EL (cell line): Measurements from ENCODE around the gene P4HA3.
"Not testable (repeated sequence)": the region's sequence is repeated elsewhere in the genome, so short reads cannot be mapped to it uniquely, and the experiment has no call there.

Source experiments
- DNase-seq: peaks from one replicate; pipeline ENCODE4 v3.0.0-alpha.2; 2016

Gene P4HA3

GRCh38 chr11:74311352-74311926, at the start of gene P4HA3:
Gene P4HA3 (minus strand): TSS chr11:74311640. CDS start chr11:74311611, 29 bp downstream.
- peak; percentile 52 for DNase-seq

DNA sequence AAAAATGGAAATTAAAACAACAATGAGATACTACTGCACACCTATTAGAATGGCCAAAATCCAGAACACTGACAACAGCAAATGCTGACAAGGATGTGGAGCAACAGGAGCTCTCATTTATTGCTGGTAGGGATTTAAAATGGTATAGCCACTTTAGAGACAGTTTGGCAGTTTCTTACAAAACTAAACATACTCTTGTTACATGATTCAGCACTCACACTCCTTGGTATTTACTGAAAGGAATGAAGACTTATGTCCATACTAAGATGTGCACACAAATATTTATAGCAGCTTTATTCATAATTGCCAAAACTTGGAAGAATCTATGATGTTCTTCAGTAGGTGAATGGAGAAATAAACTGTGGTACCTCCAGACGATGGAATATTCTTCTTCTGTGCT, 46.0 kb upstream of the P4HA3 start:
- DNase-seq = no peak

- DNase-seq = no peak
These were observed 44.2 kb upstream of the P4HA3 start for GRCh38 chr11:74355626-74356025.

- DNase-seq = no peak
These were observed 42.6 kb upstream of the P4HA3 start for GRCh38 chr11:74354036-74354435.

DNA sequence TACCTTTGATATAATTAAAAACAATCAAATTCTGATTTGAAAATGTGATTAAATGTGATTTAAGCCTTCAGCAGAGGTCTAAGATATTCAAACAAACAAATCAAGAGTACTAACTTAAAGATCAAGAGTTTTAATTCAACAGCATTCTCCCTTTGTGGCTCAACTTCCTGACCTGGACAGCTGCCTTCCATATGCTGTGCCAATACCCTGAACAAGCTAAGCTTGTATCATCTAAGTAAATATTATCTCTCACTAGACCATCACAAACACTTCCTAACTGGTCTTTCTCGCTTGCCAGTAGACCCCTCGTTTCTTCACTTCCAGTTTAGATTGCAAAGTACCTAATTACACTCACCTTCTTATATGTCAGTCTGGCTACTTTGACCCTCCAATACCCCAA, 35.9 kb upstream of the P4HA3 start:
- no peak for DNase-seq

DNA sequence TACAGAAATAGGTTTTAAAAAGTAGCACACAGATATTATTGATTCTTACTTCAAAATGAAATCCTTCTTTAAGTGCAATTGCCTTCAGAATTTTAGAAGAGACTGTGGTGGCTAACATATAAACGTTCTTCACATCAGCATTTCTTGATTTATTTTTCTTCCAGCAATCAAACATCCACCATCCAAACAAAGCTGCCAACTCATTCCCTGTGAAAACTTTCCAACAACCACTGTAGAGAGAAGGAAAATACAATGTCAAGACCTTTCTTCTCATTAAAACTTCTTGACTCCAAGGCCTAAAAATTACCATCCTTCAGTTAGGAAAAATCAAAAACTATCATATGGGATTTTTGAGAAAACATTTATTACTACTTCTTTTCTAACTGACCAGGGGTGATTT, 34.0 kb upstream of the P4HA3 start:
- DNase-seq = no peak

- DNase-seq = no peak
These were observed 30.5 kb upstream of the P4HA3 start for GRCh38 chr11:74341921-74342320.

GRCh38 chr11:74339619-74340018, 28.2 kb upstream of the P4HA3 start:
- DNase-seq = no peak

DNA sequence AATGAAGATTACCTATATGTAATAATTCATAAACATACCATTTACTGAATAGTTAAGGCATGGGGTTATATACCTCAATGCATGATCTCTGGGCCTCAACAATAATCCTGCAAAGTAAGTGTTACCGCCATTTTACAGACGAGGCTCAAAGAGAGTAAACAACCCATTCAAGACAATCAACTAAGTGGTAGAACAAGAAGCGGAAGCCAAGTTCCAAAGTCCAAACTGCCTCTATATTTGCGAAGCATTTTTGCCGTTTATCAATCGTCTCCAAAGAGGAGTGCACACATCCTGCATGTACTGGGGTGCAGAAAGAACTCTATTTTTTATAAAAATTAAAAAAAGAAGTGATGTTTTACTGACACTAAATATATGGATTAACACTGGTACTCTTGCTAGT, 27.5 kb upstream of the P4HA3 start:
- no peak for DNase-seq

DNA sequence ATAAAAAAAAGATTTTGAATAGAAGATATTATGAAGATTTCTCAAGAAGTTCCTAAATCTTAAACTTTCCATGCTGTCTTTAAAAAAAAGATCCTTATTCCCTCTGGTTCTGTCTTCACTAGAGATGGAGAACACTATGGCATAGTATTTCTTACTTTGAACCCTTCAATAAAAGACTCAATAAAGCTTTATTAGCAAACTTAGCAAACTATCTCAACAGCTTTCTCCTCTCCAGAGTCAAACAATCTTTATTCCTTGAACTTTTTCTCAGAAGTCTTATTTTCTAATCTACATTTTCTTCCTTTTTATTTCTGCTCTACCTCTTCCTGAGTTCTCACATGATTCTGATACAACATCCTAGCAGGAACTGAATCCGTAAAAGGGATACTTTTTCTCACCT, 21.8 kb upstream of the P4HA3 start:
- no peak for DNase-seq

DNA sequence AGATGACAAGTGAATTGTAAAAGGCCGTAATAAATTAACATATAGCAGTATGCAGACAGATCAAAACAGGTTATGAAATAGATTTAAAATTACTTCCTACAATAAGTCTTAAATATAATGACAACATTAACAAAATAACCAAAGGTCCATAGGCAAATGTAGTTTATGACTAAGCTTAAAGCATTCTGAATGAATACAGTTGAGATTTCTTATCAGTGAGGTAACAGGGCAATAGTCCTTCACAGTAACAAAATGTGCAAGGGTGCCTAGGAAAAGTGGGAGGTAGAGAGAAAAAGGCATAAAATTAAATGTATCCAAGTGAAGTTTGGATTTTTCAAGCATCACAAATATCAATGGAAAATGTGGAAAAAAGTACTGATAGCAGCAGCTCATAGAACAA, 20.9 kb upstream of the P4HA3 start:
- DNase-seq = no peak

DNA sequence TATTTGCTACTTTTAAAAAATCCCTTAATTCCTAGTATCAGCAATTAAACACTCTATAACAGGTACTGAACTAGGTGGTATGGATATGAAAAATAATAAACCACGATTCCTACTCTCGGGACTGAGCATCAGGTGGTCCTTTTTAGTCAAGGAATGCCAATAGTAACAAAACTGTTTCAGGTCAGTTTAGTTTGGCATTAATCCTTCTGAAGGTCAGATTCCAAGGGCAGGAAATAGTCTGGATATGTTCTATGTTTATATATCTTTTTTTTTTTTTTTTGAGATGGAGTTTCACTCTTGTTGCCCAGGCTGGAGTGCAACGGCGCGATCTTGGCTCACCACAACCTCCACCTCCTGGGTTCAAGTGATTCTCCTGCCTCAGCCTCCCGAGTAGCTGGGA, 19.6 kb upstream of the P4HA3 start:
- DNase-seq = not testable (repeated sequence)

DNA sequence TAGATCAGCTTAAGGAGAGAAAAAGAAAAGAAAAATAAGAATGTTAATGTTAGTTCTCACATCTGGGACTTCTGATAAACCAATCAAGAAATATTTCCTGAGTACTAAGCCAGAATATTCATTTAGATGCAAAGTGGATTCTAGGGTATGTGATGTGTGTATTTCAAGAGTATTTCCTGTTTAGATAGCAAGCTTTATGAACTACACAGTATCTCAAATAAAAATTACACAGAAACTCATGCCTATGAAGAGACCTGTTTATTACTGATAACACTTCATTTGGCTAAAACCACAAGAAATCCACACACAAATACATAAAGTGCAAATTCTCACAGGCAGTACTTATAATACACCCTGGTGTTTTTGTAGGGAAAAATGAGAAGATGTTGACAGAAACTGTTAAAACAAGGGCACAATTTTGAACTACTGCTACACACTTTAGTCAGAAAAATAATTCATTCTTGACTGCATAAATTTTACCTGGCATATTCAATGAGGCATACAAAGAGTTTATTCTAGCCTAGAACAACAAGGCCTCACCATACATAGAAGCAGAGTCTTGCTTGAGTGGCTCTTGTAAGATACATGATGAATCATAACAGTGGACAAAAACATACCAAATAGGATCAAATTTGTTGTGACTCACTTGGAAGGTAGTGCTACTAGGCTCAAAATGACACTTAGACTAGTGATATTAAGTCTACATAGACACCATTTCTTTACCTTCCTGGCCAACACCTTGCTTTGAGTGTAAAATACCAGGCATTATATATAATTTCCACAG, 18.8 kb upstream of the P4HA3 start:
- DNase-seq = peak; percentile 57

DNA sequence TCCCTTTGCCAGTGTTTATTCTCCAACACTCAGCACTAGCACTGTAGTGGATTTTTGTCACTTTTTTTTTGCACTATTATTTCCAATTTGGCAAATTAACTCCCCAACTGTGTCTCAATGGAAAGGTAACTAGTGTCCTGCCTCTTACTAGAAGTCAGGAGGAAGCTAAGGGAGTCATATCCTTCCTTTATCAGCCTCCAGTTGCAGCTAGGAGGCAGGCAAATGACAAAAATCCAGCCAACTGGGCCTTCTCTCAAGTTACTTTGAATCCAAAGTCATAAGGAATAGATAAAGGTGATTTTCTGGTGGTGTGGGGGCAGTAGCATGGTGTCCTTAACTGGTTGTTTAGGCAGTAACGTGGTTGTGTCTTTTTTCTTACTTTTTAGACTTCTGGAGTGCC, 15.6 kb upstream of the P4HA3 start:
- no peak for DNase-seq

DNA sequence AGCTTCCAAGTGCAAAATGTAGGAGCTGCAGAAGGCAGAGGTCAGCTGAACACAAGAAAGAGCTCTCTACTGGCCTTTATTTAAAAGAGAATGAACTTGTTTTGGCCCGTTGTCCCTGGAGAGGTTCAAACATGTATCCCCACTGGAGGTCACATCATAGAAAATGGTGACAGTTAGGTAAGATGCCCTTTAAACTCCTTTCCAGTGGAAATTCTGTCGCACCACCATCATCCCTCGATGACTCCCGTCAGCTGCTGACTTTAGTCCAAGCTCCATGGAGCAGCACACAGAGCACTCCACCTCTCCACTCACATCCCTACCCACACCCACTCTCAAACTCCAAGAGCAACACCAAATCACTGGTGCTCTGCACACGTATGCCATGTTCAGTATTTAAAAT, 15.2 kb upstream of the P4HA3 start:
- DNase-seq = no peak

DNA sequence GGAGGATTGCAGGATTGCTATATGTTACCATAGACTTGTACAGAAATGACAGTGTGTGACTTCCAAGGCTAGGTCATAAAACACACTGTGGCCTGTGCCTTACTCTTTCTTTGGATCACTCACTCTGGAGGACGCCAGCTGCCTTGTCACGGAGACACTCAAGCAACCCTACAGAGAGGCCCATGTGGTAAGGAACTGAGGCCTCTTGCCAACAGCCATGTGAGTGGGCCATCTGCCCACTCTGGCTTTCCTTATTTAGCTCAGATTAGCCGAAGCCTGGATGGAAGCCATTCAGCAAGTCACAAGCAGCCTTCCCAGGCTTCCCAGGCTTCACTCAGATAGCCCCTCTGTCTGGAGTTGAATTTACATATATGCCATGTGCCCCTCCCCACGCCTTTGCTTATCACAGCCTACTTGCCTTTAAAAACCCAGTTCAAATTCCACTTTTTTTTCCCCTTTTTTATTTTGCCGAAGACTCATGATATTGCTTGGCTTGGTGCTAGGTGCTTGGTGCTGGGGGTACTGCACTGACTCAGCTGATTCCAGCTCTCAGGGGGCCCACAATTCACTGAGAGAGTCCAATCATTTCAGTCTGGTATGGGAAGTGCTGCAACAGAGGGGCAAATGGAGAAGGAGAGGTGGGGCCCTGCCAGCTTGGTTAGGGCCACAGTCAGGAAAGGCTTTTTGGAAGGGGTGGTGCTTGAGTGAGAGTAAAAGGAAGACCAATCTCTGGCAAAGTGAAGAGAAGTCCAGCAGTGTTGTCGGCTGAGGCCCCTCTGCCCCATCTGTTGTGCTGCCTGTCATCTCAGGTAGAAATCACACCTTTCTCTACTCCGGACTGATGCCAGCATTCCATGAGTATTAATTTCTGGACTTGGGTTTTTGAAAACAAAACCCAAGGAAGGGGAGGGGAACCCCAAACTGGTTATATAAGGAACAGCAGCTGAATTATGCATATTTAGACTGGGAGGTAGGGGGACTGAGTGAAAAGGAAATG, 14.5 kb upstream of the P4HA3 start:
- no peak for DNase-seq

DNA sequence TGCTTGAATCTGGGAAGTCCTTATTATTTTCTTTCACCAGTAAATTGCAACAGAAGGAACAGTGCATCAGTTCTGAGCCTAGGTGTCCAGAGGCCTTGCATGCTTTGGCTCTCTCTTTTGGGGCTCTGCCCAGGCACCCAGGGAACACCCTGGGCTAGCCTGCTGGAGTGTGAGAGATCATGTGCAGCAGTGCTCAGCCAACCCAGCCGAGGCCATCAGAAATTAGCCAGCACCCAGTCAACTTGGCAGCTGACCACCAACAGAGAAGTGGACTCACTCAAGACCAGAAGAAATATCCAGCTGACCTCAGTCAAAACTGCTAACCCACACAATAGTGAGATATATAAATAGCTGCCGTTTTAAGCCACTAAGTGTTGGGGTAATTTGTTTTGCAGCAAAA, 11.2 kb upstream of the P4HA3 start:
- DNase-seq = no peak

DNA sequence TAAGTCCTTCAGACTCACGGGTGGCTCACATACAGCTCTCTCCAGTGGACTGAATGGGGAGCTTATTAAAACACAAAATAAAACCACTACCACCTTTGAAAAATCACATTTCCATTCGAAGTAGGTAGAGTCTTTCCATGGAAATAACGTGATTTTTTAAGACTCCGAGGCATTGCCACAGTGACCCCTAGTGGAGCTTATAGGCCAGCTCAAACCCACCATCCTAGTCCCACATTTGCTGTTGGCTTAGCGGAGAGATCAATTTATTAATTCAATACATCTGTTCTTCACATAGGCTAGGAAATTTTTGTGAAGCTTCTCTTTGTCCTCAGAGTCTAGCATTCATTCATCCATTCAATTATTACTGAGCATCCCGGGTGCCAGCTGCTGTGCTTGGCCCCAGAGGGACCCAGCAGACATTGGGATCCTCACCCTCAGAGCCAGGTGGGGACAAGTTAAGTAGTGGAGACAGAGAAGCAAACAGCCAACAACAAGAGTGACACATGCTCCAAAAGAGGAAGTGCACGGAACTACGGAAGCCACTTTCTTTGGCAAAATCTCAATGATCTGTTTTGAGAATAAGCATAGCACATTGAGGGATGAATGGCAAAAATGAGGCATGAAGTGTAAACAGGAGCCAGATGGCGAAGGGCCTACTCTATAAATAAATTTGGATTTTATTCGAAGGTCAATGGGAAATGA, 10.2 kb upstream of the P4HA3 start:
- no peak for DNase-seq

DNA sequence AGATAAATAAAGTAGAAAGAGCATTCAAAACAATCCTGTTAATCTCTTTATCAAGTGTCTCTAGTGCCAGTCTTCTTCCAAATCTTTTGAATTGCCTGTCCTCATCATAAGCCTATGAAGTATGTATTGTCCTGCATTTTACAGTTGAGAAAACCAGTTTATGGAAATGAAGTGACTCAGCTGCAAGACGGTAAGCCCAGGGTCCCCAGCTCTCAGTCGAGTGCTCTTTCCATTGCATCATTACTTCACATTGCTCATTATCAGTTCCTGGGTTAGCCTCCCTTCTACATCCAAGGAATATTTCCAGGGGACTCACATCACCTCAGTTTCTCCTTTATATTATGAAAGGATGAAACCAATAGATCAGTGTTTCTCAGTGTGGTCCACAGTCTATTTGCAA, 9.1 kb upstream of the P4HA3 start:
- DNase-seq = no peak

GRCh38 chr11:74319139-74319816, 7.8 kb upstream of the P4HA3 start:
- DNase-seq = peak; percentile 87

DNA sequence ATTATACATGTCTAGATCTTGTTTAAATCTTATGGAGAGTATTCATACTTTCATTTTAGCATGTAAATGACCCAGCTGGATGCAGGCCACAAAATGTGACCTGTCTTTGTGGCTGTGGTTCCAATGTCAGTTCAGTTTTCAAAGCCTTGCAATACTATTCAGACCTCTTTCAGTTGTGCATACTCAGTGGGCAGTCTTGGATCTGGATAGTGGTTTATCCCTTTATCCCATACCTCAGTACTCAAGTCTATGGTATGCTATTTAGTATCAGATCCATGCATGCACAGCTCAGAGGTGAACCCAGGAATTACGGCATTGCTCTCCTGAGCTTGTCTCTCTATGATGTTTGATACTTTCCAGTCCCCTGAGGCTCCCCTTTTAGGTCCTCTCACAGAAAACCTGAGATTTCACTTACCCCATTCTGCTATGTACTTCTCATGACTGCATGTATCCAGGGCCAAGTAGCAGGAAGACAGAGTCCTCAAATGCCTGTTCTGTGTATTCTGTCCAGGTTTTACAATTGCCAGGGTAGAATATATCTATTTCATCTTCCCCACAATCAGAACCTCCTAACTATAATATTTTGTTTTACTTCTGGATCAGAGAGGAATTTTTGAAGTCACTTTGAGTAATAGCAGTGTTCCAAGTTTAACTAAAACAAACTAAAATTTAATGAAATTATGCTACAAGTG, 6.9 kb upstream of the P4HA3 start:
- DNase-seq = peak; percentile 36
